Measurements from ENCODE around the gene LMNB1.

LMNB1 gene

GRCh38 chr5:126857472-126858410 lies 80.8 kb downstream of the LMNB1 start:
- no peak for DNase-seq

- DNase-seq: no peak
These were observed 81.5 kb downstream of the LMNB1 start for GRCh38 chr5:126858441-126858840.

GRCh38 chr5:126863402-126863801 lies 86.5 kb downstream of the LMNB1 start:
- DNase-seq: no peak

- DNase-seq: no peak
These were observed 87.2 kb downstream of the LMNB1 start for GRCh38 chr5:126864042-126864688.

- DNase-seq: no peak
These were observed 88.4 kb downstream of the LMNB1 start for GRCh38 chr5:126865299-126865698.

- no peak for DNase-seq
These were observed 90.1 kb downstream of the LMNB1 start for GRCh38 chr5:126866851-126867636.

GRCh38 chr5:126868338-126869004 lies 91.5 kb downstream of the LMNB1 start:
- DNase-seq: no peak

GRCh38 chr5:126869005-126869451 lies 92.1 kb downstream of the LMNB1 start:
- DNase-seq: no peak

- DNase-seq: no peak
These were observed 94.5 kb downstream of the LMNB1 start for GRCh38 chr5:126871441-126871840.

- DNase-seq: no peak
These were observed 95.8 kb downstream of the LMNB1 start for GRCh38 chr5:126872561-126873354.

- DNase-seq: no peak
These were observed 98.4 kb downstream of the LMNB1 start for GRCh38 chr5:126875303-126875785.

GRCh38 chr5:126877602-126878001 lies 100.7 kb downstream of the LMNB1 start:
- DNase-seq: no peak

GRCh38 chr5:126878085-126878484 lies 101.1 kb downstream of the LMNB1 start:
- DNase-seq: no peak

GRCh38 chr5:126878634-126879033 lies 101.7 kb downstream of the LMNB1 start:
- no peak for DNase-seq

GRCh38 chr5:126881821-126882600 lies 105.1 kb downstream of the LMNB1 start:
- no peak for DNase-seq

- no peak for DNase-seq
These were observed 106.8 kb downstream of the LMNB1 start for GRCh38 chr5:126883564-126884245.

GRCh38 chr5:126884269-126884819 lies 107.4 kb downstream of the LMNB1 start:
- DNase-seq: no peak

Measured in NCI-H2081 treated with DMSO at 0.1 percent for 48 hours (cell line).